A549 (cell line): ENCODE data around the gene PGBD1. TPM values are rescaled to one million over a fixed set of nuclear protein-coding genes. Genes with fewer than 3 reads are reported as not detected.
A peak's percentile ranks its signal among the peaks of the same experiment; 100 is the strongest.

Source experiments
- ATAC-seq, 2 experiments: fragments of 200-7000 bp in 1 of 2; fragments of >200 bp in 1 of 2; cut with Nextera tagmentation in 1 of 2; cut with Tn5 transposase in 1 of 2; 3 replicates each; pipeline versions ENCODE4 v1.8.0 to v1.9.1; 2018 to 2020; ENCODE audit warnings: mild to moderate bottlenecking in 1 of 2, moderate library complexity in 1 of 2
- CTCF ChIA-PET: fragments of 300-600 bp; sonication (Branson Sonifier 250); formaldehyde crosslinking; extraction: SDS; loops from one replicate; lab custom pipeline; 2021; ENCODE audit warnings: antibody characterized with exemption, inconsistent platforms; lab: Yijun Ruan, JAX
- POLR2A ChIA-PET: fragments of 350-600 bp; formaldehyde crosslinking; extraction: SDS; loops from one replicate; lab custom pipeline; 2021; ENCODE audit warnings: antibody characterized with exemption, inconsistent platforms; lab: Yijun Ruan, JAX
- DNase-seq, 2 experiments: peaks; one replicate each; pipeline versions ENCODE4 v3.0.0 to v3.0.0-alpha.2; 2011 to 2016; ENCODE audit warnings: low read depth in 1 of 2, low spot score in 1 of 2
- FAIRE-seq: peaks from 2 replicates; lab custom pipeline; 2011; peaks lifted over from hg19 to GRCh38; lab: Jason Lieb, UNC
- H3K27ac ChIP-seq, 2 experiments: fragments of >200 bp; sonication (Bioruptor Twin); formaldehyde crosslinking; 3 replicates each; pipeline ENCODE4 v1.5.1; 2016 to 2017
- H3K4me1 ChIP-seq: fragments of >200 bp; sonication (Bioruptor Twin); formaldehyde crosslinking; 3 replicates; pipeline ENCODE4 v1.6.1; 2016
- H3K4me2 ChIP-seq: fragments of >200 bp; sonication (Bioruptor Twin); formaldehyde crosslinking; 3 replicates; pipeline ENCODE4 v1.6.1; 2016
- H3K4me3 ChIP-seq: fragments of >200 bp; sonication (Bioruptor Twin); formaldehyde crosslinking; 3 replicates; pipeline ENCODE4 v1.5.1; 2016
- H3K9me3 ChIP-seq: fragments of >200 bp; sonication (Bioruptor Twin); formaldehyde crosslinking; 3 replicates; pipeline ENCODE4 v1.6.1; 2016
- ATOH8 ChIP-seq: fragments of 250-450 bp; sonication (Bioruptor Pico); IDR thresholded peaks from 2 replicates; pipeline ENCODE4 v1.5.0; 2020; ENCODE audit warnings: low read depth, mild to moderate bottlenecking, moderate library complexity
- BHLHE40 ChIP-seq: IDR thresholded peaks from 2 replicates; pipeline ENCODE4 v1.6.1; 2012; ENCODE audit warnings: low read depth, low read length, inconsistent platforms
- EHMT2 ChIP-seq: fragments of 200-600 bp; sonication (generic); IDR thresholded peaks from 2 replicates; pipeline ENCODE4 v1.6.1; 2016; ENCODE audit warnings: antibody characterized with exemption, low read depth, mild to moderate bottlenecking, moderate library complexity
- EP300 ChIP-seq, 2 experiments: fragments of >200 bp; sonication (Bioruptor Twin); formaldehyde crosslinking; IDR thresholded peaks; 2 replicates in 1 of 2; 3 replicates in 1 of 2; pipeline ENCODE4 v1.6.1; 2016 to 2017
- ESRRA ChIP-seq: fragments of 150-350 bp; IDR thresholded peaks from 2 replicates; pipeline ENCODE4 v1.6.1; 2014; ENCODE audit warnings: mild to moderate bottlenecking, low read length, borderline replicate concordance
- FOSL2 ChIP-seq, 2 experiments: fragments of 450-650 bp in 1 of 2; fragments of >200 bp in 1 of 2; sonication (Bioruptor Twin) in 1 of 2; formaldehyde crosslinking; IDR thresholded peaks; 2 replicates each; pipeline versions ENCODE4 v1.5.0 to v1.6.1; 2016 to 2020; ENCODE audit warnings: mild to moderate bottlenecking in 1 of 2, moderate library complexity in 1 of 2
- HES2 ChIP-seq: fragments of >200 bp; sonication (Bioruptor Twin); formaldehyde crosslinking; IDR thresholded peaks from 2 replicates; pipeline ENCODE4 v1.6.1; 2016
- HOXA7 ChIP-seq: fragments of 250-450 bp; sonication (Bioruptor Pico); IDR thresholded peaks from 2 replicates; pipeline ENCODE4 v1.5.0; 2020; ENCODE audit warnings: mild to moderate bottlenecking, moderate library complexity
- HOXB5 ChIP-seq: fragments of 250-450 bp; sonication (Bioruptor Pico); IDR thresholded peaks from 2 replicates; pipeline ENCODE4 v1.5.0; 2020; ENCODE audit warnings: mild to moderate bottlenecking, moderate library complexity
- JUN ChIP-seq, 2 experiments: fragments of >200 bp; sonication (Bioruptor Twin); formaldehyde crosslinking; IDR thresholded peaks; 2 replicates in 1 of 2; 3 replicates in 1 of 2; pipeline ENCODE4 v1.6.1; 2016 to 2017
- KDM5A ChIP-seq: fragments of 200-600 bp; sonication (generic); IDR thresholded peaks from 2 replicates; pipeline ENCODE4 v1.6.1; 2016; ENCODE audit warnings: antibody characterized with exemption, mild to moderate bottlenecking
- MAFK ChIP-seq: fragments of 450-650 bp; IDR thresholded peaks from 2 replicates; pipeline ENCODE4 v1.6.1; 2014; ENCODE audit not compliant: partially characterized antibody
- MYC ChIP-seq: IDR thresholded peaks from 2 replicates; pipeline ENCODE4 v1.6.1; 2012; ENCODE audit warnings: mild to moderate bottlenecking, inconsistent platforms, low read length, improper control_type of control experiment, borderline replicate concordance
- PHF8 ChIP-seq: fragments of 200-600 bp; sonication (generic); IDR thresholded peaks from 2 replicates; pipeline ENCODE4 v1.6.1; 2016; ENCODE audit warnings: low read depth, mild to moderate bottlenecking, antibody characterized with exemption, moderate library complexity, borderline replicate concordance
- POLR2A ChIP-seq: IDR thresholded peaks from 2 replicates; pipeline ENCODE4 v1.6.1; 2012; ENCODE audit warnings: mild to moderate bottlenecking, low read length
- RARB ChIP-seq: fragments of 250-450 bp; sonication (Bioruptor Pico); IDR thresholded peaks from 2 replicates; pipeline ENCODE4 v1.8.0; 2021; ENCODE audit warnings: mild to moderate bottlenecking, moderate library complexity
- SREBF2 ChIP-seq: fragments of 450-650 bp; IDR thresholded peaks from 2 replicates; pipeline ENCODE4 v1.6.1; 2014; ENCODE audit warnings: mild to moderate bottlenecking, moderate library complexity
- TP53 ChIP-seq: fragments of 250-450 bp; sonication (Bioruptor Pico); IDR thresholded peaks from 2 replicates; pipeline ENCODE4 v1.5.0; 2021; ENCODE audit warnings: mild to moderate bottlenecking, moderate library complexity
- ZSCAN20 ChIP-seq: fragments of 250-450 bp; sonication (Bioruptor Pico); IDR thresholded peaks from 2 replicates; pipeline ENCODE4 v1.8.0; 2022; ENCODE audit warnings: mild to moderate bottlenecking, moderate library complexity
- WGBS: methylation state at CpG from one replicate; pipeline ENCODE4 v1.1.6; 2017; ENCODE audit errors: missing lambda C conversion rate; 5-methylcytosine and 5-hydroxymethylcytosine counted together
- polyA plus RNA-seq, 4 experiments: library from polyadenylated mRNA; depleted of rRNA in 3 of 4; stranded (reverse); fragments of >200 nt; fragmentation: RNase III in 1 of 4; extraction: RNeasy Plus Mini Kit Qiagen cat#74134 plus additional on column Dnase treatment in 1 of 4; gene quantifications; 2 replicates in 3 of 4; 3 replicates in 1 of 4; pipeline ENCODE4 v1.2.3, GENCODE V29; 2011 to 2017
- TF ChIP-seq, protein P1 (sequence below): fragments of 200-600 bp; sonication (generic); IDR thresholded peaks from 2 replicates; pipeline ENCODE4 v1.6.1; 2016; ENCODE audit warnings: antibody characterized with exemption, mild to moderate bottlenecking, moderate library complexity

The PGBD1 gene
- polyA plus RNA-seq, 2 of the 4 experiments (the other 2 are of a cell fraction): 4.1 to 7.0 TPM

- ChIA-PET CTCF (interaction anchor here (1.1 kb wide), 1 partner anchor 26 kb away, joined by 3 read pairs; no protein-coding TSS in a partner anchor), POLR2A (interaction anchor here (0.5 kb wide), 1 partner anchor 106 kb away, joined by 7 read pairs; no protein-coding TSS in a partner anchor)
- no peaks in the 10 kb centered on the region for H3K4me1 ChIP-seq
- no peak overlapping the region for H3K27ac ChIP-seq
- WGBS: 12% methylated on average over 1 of the region's 1 CpG
- peaks cover 21% of the 10 kb centered on the region for H3K9me3 ChIP-seq
- DNase-seq (no peak), FAIRE-seq (no peak), ATAC-seq (no peak)
- TF ChIP-seq BHLHE40: no peak
- TF ChIP-seq ESRRA: no peak
- TF ChIP-seq TP53 (CRISPR knock-in tag): no peak
- no peak for TF ChIP-seq MYC
- TF ChIP-seq, protein P1, sequence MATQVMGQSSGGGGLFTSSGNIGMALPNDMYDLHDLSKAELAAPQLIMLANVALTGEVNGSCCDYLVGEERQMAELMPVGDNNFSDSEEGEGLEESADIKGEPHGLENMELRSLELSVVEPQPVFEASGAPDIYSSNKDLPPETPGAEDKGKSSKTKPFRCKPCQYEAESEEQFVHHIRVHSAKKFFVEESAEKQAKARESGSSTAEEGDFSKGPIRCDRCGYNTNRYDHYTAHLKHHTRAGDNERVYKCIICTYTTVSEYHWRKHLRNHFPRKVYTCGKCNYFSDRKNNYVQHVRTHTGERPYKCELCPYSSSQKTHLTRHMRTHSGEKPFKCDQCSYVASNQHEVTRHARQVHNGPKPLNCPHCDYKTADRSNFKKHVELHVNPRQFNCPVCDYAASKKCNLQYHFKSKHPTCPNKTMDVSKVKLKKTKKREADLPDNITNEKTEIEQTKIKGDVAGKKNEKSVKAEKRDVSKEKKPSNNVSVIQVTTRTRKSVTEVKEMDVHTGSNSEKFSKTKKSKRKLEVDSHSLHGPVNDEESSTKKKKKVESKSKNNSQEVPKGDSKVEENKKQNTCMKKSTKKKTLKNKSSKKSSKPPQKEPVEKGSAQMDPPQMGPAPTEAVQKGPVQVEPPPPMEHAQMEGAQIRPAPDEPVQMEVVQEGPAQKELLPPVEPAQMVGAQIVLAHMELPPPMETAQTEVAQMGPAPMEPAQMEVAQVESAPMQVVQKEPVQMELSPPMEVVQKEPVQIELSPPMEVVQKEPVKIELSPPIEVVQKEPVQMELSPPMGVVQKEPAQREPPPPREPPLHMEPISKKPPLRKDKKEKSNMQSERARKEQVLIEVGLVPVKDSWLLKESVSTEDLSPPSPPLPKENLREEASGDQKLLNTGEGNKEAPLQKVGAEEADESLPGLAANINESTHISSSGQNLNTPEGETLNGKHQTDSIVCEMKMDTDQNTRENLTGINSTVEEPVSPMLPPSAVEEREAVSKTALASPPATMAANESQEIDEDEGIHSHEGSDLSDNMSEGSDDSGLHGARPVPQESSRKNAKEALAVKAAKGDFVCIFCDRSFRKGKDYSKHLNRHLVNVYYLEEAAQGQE: no peak
- no peak for TF ChIP-seq HES2
- no peak for TF ChIP-seq PHF8
- no peak for TF ChIP-seq KDM5A
- no peak for TF ChIP-seq ZSCAN20 (CRISPR knock-in tag)
- TF ChIP-seq EP300 (IDR thresholded peaks at IDR 0.05): no peak
- TF ChIP-seq ATOH8 (CRISPR knock-in tag): no peak
- no peak for TF ChIP-seq HOXB5 (CRISPR knock-in tag)
- no peak for TF ChIP-seq RARB
- no peak for TF ChIP-seq SREBF2
- TF ChIP-seq POLR2A: no peak
- TF ChIP-seq JUN (IDR thresholded peaks at IDR 0.05): no peak
- no peak for TF ChIP-seq HOXA7 (CRISPR knock-in tag)
- no peak for TF ChIP-seq FOSL2 (IDR thresholded peaks at IDR 0.05)
- TF ChIP-seq FOSL2 (CRISPR knock-in tag; IDR thresholded peaks at IDR 0.05): no peak
- TF ChIP-seq EHMT2: no peak
- no peak overlapping the region for H3K4me2 ChIP-seq
- H3K4me3 ChIP-seq: no peak overlapping the region
These were observed 48.7 kb downstream of the PGBD1 start for GRCh38 chr6:28330041-28330440.

DNA sequence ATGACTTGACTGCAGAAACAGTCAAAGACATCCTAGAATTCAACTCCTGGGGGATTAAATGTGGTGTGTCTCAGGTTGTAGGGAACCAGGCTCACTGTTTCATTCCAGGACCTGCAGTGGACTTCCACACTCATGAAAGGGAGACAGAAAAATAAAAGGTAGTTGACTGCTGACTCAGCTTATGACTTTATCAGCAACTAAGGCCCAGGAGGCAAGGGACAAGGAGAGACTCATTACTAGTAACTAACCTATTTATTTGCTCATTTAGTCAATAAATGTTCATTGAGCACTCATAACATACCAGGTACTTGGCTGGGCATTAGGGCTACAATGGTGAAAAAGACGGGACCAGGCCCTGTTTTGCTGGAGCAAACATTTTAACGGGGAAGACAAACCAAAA is 51.7 kb downstream of the PGBD1 start:
- TF ChIP-seq, protein P1: no peak
- TF ChIP-seq MAFK: peak; percentile 26
- ChIA-PET POLR2A (no interaction called here), CTCF (interaction anchor here (0.6 kb wide), 1 partner anchor 162 kb away, joined by 4 read pairs; no protein-coding TSS in a partner anchor)
- no peak overlapping the region for H3K4me3 ChIP-seq
- H3K4me1 ChIP-seq: peaks cover 6% of the 10 kb centered on the region; the same call in 1 of the 3 replicates
- FAIRE-seq: no peak
- H3K27ac ChIP-seq: no peak overlapping the region
- WGBS: 83% methylated on average over 2 of the region's 2 CpGs
- ATAC-seq: no peak
- H3K9me3 ChIP-seq: no peaks in the 10 kb centered on the region
- no peak for DNase-seq
- H3K4me2 ChIP-seq: no peak overlapping the region
